ENCODE data around the gene ANO2. TPM values are rescaled to one million over a fixed set of nuclear protein-coding genes. Genes with fewer than 3 reads are reported as not detected.

The ANO2 gene
- total RNA-seq, 1 donor from 2014 or later, result 1.9 TPM

DNA sequence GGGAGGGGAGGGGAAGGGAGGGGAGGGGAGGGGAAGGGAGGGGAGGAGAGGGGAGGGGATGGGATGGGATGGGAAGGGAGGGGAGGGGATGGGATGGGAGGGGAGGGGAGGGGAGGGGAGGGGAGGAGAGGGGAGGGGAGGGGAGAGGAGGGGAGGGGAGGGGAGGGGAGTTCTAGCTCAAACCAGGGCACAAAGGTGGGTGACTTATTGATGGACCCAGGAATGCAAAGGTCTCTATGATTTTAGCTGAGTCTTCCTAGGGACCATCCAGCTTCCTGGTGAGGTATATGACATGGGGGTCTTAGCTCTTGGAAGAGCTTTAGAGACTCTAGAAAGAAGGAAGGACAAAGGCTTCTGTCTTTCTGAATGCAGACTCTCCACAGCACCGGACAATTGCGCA, 42.3 kb downstream of the ANO2 start:
- DNase-seq (ENCODE audit: low read depth, low spot score), result no peak
- no peak overlapping the region for H3K4me3 Mint-ChIP-seq

GRCh38 chr12:5901416-5901815, 43.6 kb downstream of the ANO2 start:
- DNase-seq (ENCODE audit: low read depth, low spot score), result no peak
- Mint-ChIP-seq H3K27me3 (ENCODE audit: low read depth) (peaks cover 21% of the 10 kb centered on the region), H3K36me3 (ENCODE audit: low read depth) (no peaks in the 10 kb centered on the region), H3K4me1 (peaks cover 17% of the 10 kb centered on the region), H3K27ac (ENCODE audit: unreplicated experiment) (no peak overlapping the region), H3K9me3 (peaks cover 4% of the 10 kb centered on the region), H3K4me3 (no peak overlapping the region)
- no peak for TF ChIP-seq CTCF (conservative IDR thresholded peaks at IDR 0.05)

More for the DNA sequence above, 42.3 kb downstream of the ANO2 start:
- no peaks in the 10 kb centered on the region for H3K36me3 Mint-ChIP-seq (ENCODE audit: low read depth)
- H3K9me3 Mint-ChIP-seq, result no peaks in the 10 kb centered on the region
- H3K4me1 Mint-ChIP-seq, result peaks cover 17% of the 10 kb centered on the region
- H3K27ac Mint-ChIP-seq (ENCODE audit: unreplicated experiment), result no peak overlapping the region
- peaks cover 15% of the 10 kb centered on the region for H3K27me3 Mint-ChIP-seq (ENCODE audit: low read depth)
- TF ChIP-seq CTCF (conservative IDR thresholded peaks at IDR 0.05), result no peak

GRCh38 chr12:5900533-5901205, 44.4 kb downstream of the ANO2 start:
- H3K4me1 Mint-ChIP-seq, result peaks cover 17% of the 10 kb centered on the region
- DNase-seq (ENCODE audit: low read depth, low spot score), result no peak
- H3K9me3 Mint-ChIP-seq, result peaks cover 4% of the 10 kb centered on the region
- H3K27ac Mint-ChIP-seq (ENCODE audit: unreplicated experiment), result no peak overlapping the region
- no peak for TF ChIP-seq CTCF (conservative IDR thresholded peaks at IDR 0.05)
- H3K4me3 Mint-ChIP-seq, result no peak overlapping the region
- H3K36me3 Mint-ChIP-seq (ENCODE audit: low read depth), result no peaks in the 10 kb centered on the region
- peaks cover 22% of the 10 kb centered on the region for H3K27me3 Mint-ChIP-seq (ENCODE audit: low read depth)

DNA sequence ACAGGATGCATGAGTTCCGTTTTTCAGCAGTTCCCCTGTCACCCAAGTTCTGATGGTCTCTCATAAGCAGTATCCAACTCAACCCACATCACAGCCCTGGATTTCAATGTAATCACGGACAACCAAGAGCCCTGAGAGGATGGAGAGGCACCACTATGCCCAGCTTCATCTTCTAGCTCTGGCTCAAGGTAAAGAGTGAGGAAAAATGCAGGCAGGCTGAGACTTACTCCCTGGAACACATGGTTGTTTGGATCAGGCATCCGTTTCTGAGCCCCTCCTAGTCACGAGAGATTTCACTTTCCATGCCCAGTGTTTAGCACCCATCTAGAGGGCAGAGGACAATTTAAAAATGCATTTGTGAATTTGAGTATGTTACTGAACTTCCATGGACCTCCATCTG, 45.0 kb downstream of the ANO2 start:
- Mint-ChIP-seq H3K36me3 (ENCODE audit: low read depth) (no peaks in the 10 kb centered on the region), H3K4me3 (no peak overlapping the region), H3K27me3 (ENCODE audit: low read depth) (peaks cover 28% of the 10 kb centered on the region), H3K27ac (ENCODE audit: unreplicated experiment) (no peak overlapping the region), H3K4me1 (peaks cover 17% of the 10 kb centered on the region), H3K9me3 (peaks cover 7% of the 10 kb centered on the region)
- TF ChIP-seq CTCF (conservative IDR thresholded peaks at IDR 0.05), result no peak
- no peak for DNase-seq (ENCODE audit: low read depth, low spot score)

DNA sequence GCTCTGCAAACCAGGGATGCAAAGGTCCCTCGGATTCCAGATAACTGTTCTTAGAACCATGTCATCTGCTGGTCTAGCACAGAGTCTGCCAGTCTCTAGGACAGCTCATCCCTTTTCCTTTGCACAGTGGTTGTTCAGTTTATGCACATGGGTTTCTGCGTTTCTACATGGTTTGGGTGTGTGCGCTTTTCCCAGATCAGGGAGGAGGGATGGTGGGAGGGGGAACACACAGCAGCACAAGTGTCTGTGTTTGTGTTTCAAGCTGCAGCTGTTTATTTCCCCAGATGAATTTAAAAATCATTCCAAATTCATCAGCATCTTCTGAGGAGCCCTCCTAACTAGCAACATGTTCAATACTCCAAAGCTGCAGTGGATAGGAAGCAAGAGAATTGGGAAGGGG, 45.4 kb downstream of the ANO2 start:
- Mint-ChIP-seq H3K4me1 (peaks cover 17% of the 10 kb centered on the region), H3K4me3 (no peak overlapping the region), H3K27me3 (ENCODE audit: low read depth) (peaks cover 29% of the 10 kb centered on the region), H3K9me3 (peaks cover 7% of the 10 kb centered on the region), H3K36me3 (ENCODE audit: low read depth) (peaks cover 2% of the 10 kb centered on the region), H3K27ac (ENCODE audit: unreplicated experiment) (no peak overlapping the region)
- no peak for DNase-seq (ENCODE audit: low read depth, low spot score)
- TF ChIP-seq CTCF (conservative IDR thresholded peaks at IDR 0.05), result no peak

Measured in neural crest cell (in vitro differentiated cells).